HG03469 (cell line): ENCODE data around the gene MAN1A2.

Experiments used
- ATAC-seq: cut with Tn5 transposase; IDR thresholded peaks from one replicate; pipeline ENCODE4 v1.9.1; 2021; ENCODE audit warnings: mild to moderate bottlenecking, moderate library complexity, moderate number of reproducible peaks; ENCODE audit not compliant: unreplicated experiment

Gene MAN1A2

DNA sequence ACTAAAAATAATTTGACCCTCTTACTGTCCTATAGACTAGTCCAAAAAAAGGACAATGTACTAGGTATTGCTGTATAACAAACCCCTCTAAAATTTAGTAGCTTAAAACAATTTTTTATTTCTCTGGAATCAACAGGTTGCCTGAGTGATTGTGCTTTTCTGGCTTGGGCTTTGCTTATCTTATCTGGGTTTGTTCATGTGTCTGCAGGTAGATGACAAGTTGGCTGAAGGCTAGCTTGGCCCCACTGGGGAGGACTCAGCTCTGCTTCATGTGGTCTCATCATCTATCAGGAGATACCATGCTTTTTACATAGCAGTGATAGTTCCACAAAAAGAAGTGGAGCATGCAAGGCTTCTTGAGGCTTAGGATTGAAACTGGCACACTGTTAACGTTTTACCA is 114.2 kb downstream of the MAN1A2 start:
- ATAC-seq, result no peak

DNA sequence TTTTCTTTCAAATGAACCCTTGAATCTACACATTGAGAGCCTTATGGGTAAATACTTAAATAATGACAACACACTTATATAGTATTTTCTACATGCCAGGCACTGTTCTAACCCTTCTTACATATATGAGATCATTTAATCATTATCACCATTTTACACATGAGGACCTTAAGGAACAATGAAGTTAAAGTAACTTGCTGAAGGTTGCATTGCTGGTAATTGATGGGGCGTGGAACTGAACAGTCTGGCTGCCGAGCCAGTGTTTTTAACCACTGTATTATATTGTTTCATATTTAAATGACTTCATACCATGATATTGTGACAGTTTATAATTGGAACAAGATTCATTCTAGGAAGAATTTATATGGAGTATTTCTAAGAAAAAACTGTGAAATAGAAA is 126.7 kb downstream of the MAN1A2 start:
- no peak for ATAC-seq

DNA sequence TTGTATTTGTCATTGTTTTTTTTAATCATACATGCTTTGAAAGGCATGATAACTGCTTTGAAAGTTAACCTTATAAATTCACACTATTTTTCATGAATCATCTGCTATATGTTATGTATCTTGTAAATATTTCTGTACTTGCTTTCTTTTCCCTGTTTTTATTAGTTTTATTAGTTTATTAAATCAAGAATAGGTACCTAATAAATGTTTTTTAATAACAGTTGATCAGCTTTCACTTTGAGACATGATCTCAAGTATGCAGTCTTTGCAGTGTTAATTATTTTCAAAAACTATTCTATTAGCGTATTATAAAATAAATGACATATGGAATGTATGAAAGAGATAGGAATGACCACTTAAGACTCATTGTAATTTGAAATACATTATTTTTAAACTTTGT is 127.8 kb downstream of the MAN1A2 start:
- ATAC-seq, result no peak

DNA sequence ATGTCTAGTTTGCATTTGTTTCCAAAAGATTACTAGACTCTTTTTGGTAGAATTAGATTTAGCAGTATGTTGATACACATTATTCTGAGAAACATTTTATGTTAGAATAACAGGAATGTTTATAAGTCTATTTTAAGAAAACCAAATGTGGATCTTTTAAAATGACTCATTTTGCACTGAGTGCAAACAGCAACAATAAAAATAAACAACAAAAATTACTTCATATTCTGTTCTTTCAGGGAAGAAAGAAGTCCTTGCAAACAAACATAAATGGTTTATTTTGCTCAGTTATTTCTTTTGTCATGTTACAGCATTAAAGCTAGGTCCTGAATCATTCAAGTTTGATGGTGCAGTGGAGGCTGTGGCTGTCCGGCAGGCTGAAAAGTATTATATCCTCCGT is 131.8 kb downstream of the MAN1A2 start:
- ATAC-seq, result no peak

DNA sequence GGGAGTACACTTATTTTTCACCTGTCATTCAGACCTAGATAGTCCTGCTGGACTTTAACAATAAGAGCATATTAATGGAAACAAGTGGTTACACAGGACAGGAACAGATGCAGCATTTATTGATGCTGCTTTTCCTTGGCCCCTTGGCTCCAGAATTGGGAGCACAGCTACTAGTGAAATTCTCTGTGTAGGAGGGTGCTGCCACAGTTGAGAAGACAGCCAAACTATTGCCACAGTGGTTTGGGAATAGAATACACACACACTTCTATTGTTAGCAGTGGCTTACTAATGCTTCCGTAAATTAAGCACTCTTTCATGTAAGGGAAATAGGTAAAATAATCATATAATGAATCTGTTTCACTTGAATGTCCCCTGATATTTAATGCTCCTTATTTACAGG is 133.3 kb downstream of the MAN1A2 start:
- no peak for ATAC-seq

DNA sequence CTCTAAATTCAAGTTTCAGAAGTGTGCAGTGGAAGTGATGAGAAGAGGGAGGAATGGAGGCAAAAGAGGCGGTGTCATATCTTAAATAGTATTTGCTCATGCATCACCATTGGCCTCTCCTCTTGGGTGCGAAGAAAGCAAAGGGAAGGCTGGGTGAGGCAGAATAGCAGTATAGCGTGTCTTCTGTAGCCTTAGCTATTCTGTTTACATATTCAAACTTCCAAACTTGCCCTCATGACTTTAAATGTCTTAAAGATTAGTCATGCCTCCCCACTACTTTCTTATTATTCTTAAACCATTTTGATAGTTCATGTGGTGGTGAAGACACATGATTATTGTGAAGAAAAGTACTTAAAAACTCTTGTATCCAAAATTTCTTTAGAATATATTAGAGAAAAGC is 134.0 kb downstream of the MAN1A2 start:
- no peak for ATAC-seq

DNA sequence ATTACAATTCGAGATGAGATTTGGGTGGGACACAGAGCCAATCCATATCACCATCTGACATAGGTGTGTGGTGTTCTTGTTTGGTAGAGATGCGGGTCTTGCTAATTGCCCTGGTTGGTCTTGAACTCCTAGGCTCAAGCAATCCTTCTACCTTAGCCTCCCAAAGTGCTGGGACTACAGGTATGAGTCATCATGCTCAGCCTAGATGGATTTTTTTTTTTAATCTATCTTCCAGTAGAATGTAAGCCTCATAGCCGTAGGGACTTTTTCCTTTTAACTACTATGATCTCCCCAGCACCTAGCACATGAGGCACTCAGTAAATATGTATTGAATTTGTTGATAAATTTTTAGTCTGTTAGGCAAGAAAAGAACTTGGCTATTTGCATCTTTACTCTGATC is 144.0 kb downstream of the MAN1A2 start:
- ATAC-seq, result no peak

DNA sequence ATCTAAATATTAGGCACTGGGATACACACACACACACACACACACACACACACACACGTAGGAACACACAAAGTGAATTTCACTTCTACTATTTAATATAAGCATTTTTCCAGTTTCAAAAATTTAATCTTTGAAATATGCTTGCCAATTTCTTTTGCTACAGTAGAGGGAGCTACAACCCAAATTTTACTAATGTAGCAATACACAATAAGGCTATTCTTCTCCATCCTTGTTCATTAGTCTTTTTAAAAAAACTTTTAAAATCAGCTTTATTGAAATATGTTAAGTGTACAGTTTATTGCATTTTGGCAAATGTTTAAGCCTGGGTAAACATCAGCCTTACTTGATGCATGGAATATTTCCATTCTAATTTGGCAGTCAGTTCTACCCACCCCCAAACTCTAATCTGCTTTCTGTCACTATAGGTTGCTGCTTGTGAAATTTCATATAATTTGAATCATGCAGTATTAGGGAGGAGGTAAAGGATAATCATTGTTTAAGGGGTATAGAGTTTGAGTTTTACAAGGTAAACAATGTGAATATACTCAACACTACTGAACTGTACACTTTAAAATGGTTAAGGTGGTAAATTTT is 145.6 kb downstream of the MAN1A2 start:
- ATAC-seq, result no peak

DNA sequence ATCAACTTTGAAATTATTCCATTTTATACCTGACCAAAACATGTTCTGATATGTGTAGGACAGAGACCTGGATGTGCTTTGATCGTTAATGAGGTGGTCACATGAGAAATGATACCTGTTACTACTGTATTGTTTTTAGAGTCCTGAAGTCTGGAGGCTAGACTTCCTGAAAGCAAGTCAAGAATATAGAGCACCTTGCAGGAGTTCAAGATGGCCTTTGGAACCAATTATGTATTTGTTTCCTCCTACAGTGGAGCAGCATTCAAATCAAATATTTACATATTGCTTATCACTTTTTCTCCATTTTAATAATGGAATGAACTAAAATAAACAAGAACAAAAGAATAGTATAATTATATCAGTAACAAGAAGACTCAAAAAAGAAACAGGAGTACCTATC is 155.9 kb downstream of the MAN1A2 start:
- ATAC-seq, result no peak

DNA sequence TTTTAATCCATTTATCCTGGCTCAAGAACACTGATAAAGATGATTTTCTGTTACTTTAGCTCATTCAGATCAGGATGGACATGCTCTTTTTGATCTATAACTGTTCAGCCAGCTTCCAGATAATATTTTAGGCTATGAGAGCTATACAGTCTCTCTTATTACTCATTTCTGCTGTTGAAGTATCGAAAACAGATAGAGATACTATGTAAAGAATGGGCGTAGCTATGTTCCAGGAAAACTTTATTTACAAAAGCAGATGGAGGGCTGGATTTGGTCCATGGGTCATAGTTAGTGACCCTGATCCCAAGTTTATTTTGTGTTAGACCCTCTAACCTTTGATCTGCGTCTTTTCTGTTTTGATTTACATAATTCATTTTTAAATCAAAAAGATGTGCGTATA is 159.8 kb downstream of the MAN1A2 start:
- no peak for ATAC-seq

DNA sequence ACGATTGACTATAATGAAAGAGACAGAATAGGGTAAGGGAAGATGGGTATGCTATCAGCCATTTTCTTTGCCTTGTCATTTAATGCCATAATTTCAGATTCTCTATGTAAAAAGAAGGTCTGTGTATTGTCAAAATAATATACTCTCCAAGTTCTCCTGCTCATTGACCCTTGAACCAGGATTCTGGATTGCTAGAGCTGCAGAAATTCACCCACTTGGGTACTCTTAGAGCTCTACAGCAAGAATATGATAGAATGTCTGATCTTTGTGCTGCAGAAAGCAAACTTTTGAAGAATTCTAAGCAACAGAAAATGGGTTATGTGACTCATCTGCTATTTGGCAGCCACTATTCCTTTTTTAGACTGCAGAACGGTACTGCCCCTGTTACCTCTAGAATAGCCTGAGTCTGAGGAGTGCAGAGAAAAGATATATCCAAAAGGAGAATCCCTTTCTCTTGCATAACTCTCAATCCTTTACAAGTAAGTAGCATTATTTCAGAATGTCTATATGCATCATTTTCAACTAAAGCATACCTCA is 160.4 kb downstream of the MAN1A2 start:
- ATAC-seq, result no peak

DNA sequence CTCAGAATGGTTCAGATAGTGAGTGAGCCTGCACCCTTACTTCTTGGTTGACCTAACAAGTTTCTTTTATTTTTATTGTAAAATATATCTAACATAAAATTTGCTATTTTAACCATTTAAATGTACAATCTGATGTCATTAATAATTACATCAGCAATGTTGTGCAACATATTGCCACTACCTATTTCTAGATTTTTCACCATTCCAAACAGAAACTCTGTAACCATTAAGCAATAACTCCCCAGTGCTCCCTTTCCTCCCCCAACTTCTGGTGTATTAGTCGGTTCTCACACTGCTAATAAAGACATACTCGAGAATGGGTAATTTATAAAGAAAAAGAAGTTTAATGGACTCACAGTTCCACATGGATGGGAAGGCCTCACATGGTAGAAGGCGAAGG is 162.4 kb downstream of the MAN1A2 start:
- no peak for ATAC-seq

DNA sequence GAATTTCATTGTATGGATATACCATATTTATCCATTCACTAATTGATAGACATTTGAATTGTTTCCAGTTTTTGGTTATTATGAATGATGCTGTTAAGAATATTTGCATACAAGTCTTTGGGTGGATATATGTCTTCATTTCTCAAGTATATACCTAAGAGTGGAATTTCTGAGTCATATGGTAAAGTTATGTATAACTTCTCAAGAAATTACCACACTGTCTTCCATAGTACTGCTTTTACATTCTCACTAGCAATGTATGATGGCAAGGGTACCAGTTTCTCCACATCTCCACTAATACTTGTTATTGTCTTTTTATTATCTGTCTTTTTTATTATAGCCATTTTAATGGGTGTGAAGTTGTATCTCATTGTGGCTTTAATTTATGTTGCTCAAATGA is 164.0 kb downstream of the MAN1A2 start:
- ATAC-seq, result no peak

DNA sequence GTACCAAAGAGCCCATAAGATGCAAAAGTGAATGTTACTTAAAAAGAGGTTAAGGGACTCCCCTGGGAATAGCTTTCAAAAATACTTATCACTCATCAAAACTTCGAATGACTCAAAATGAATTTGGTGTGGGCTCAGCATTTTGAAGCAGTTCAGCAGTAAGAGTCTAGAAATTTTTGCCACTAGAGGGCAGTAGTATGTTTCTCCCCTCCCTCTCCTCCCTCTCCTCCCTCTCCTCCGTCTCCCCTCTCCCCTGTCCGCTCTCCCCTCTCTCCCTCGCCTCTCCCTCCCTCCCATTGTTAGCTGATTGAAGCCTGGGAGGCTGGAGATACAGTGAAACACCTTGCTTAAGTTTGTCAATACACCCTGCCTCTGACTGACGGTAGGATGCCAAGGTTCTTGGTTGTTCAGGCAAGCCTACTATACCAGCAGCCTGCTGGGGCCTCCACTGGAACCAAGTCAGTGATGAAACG is 167.8 kb downstream of the MAN1A2 start:
- ATAC-seq, result peak; percentile 53

DNA sequence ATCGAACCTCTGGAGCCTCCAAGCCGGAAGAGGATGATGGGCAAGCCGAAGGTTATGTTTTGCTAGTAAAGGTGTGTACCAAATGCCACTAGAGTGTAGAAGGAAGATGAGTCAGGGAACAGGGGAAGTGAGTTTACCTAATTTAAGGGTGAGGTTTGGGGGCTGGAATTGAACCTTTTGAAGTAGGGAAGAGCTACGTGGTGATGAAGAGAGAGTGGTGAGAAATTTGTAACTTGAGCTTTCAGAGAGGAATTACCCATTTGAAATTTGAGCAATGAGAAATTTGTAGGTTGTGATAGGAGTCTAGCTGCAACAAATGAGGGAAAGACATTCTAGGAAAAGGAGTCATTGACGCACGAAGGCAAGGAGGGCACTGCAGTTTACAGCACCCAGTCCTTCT is 168.6 kb downstream of the MAN1A2 start:
- no peak for ATAC-seq

DNA sequence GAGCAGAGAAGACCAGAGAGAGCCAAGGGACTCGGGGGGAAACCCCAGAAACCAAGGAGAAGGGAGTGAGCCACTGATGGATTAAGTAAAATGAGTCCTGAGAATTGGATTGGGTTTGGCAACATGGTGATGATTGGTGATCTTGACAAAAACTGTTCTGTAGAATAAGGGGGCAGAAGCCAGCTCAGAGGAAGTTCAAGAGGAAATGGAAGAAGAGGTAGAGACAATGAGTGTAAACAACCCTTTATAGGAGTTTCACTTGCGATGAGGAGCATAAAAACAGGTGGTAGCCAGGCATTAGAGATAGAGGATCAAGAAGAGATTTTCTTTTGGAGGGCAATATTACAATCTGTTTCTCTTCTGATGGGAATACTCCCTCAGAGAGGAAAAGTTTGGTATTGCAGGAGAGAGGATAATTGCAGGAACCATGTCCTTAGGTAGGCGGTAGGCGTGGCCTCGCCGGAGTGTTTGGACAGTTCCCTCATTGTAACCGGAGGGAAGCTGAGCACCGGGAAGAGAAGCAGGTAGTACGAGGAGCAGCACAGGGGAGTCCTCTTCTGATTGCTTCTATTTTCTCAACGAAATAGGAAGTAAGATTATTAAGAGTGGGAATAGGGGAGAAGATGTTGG is 170.2 kb downstream of the MAN1A2 start:
- ATAC-seq, result no peak

DNA sequence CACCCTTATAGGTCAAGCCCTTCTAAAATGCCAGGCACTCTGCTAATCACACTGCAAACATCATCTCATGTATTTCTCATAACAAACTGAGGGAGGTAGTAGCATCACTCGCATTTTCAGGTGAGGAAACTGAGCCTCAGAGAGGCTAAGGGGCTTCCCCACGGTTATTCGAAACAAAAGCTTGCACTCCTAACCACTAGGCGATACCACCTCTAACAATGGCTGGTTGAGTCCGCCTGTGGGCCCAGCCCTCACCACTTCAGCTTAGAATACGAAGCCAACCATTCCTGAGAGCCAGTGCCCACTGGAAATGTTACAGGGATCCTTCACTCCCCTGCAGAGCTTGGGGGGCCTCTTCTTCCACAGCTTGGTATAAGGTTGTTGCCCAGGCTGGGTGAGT is 173.3 kb downstream of the MAN1A2 start:
- no peak for ATAC-seq

DNA sequence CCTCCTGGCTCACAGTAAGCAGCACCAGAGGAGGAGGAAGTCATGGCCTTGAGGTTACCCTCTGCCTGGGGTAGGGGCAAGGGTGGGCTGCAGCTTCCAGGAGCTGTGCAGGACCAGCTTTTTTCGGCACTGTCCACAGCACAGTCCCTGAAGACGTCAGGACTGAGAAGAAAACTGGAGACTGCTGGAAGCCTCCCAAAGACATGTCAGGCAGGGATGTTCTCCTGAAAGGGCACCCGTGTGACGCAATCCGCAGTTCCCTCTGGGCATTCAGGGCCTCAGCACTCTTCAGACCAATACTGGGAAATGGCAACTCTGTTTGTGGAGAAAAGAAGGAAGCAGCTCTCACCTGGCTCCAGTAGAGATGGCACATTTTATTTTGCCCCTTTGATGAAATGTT is 173.8 kb downstream of the MAN1A2 start:
- no peak for ATAC-seq

DNA sequence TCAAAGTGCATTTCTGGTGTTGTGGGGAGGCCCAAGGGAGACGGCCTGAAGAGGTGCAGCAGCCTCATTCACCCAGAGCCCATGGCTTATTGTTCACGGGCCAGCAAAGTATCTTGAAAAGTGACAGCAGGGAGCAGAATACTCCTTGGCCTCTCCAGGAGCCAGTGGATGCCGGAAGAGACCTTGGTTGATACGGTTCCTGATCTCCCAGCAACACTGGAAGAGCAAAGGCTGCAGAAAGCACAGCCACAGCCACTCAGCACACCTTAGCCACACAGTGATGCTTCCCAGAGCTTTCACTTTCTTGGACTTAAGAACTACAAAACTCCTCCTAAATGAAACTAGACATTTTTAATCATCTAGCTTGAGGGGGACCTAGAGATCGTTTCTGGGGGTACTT is 174.3 kb downstream of the MAN1A2 start:
- ATAC-seq, result no peak

DNA sequence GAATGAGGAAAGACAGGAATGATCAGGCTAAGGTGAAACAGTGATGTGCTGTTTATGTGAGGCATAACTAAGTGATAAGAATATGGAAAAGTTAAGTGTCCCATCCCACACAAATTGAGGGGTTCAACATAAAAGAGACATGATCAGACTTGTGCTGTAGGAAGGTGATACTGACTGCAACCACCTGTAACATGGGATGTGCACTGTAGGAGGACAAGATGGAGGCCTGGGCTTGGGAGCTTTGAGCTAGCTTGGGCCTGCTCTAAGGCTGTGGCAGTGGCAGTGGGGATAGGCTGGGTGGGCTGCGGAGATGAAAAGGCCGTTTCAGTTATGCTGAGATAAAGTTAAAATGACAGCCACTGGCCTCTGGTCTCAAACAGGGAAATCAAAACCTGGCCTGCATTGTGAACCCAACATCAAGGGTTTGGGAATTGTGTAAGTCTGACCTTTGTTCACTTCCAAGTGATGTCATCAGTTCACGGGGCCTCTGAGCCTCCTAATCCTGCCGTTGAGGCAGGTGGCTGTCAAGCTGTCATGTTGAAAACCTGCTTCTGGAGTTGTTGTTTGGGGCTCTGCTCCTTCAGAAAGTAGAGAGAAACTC is 177.4 kb downstream of the MAN1A2 start:
- no peak for ATAC-seq

DNA sequence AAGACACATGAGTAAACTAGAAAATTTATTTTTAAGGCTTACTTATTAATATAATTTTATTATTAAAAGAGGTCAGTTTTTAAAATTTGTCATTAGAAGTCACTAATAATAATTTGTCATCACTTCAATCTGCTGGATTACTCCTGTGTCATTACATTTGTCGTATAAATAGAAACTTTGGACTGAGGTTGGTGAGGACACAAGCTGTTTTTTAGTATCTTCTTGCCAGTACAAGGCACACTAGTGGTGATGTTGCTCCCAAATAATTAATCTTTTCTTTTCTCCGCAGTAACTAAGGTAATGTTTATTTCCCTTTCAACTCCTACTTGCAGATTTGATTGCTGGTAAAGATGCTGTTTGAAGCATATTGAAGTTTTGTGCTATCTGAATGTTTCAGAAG is 179.2 kb downstream of the MAN1A2 start:
- no peak for ATAC-seq

DNA sequence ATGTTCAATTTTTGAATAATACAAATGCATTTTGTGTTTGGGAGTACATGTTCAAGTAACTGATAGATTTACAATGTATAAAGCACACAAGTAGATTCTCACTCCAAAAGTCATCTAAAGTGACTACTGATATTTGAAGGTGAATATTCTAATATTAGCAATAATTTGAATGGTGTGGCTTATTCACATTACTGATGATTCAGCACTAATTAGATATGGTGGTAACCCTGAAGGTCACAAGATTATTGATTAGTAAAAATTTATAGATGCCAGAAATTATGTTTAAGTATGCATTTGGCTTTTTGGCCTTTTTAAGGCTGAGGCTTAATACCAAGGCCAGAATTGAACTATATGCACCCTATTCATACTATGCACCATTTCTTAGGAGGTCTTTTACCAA is 186.2 kb downstream of the MAN1A2 start:
- no peak for ATAC-seq
